Keratinocyte (primary cell): Measurements from ENCODE around the gene GTF3A. TPM values are rescaled to one million over a fixed set of nuclear protein-coding genes. Genes with fewer than 3 reads are reported as not detected.

Source experiments
- DNase-seq: peaks from one replicate; pipeline ENCODE4 v3.0.0-alpha.2; 2011; ENCODE audit warnings: low read depth, missing footprints, low spot score
- FAIRE-seq: peaks from 2 replicates; lab custom pipeline; 2011; peaks lifted over from hg19 to GRCh38; lab: Jason Lieb, UNC
- H2AFZ ChIP-seq: 2 replicates; pipeline ENCODE4 v1.6.0; 2012; ENCODE audit warnings: low read length, control low read depth, inconsistent platforms; ENCODE audit not compliant: control insufficient read depth
- H3K27ac ChIP-seq: 2 replicates; pipeline ENCODE4 v1.5.1; 2011; ENCODE audit warnings: low read length; ENCODE audit not compliant: control insufficient read depth, insufficient read depth
- H3K27me3 ChIP-seq: 3 replicates; pipeline ENCODE4 v1.6.0; 2011; ENCODE audit warnings: low read length; ENCODE audit not compliant: control insufficient read depth, insufficient read depth; ENCODE audit errors: extremely low read depth
- H3K36me3 ChIP-seq, 2 experiments: 2 replicates in 1 of 2; 3 replicates in 1 of 2; pipeline ENCODE4 v1.5.1; 2011; ENCODE audit warnings: low read length in 2 of 2, mild to moderate bottlenecking in 1 of 2; ENCODE audit not compliant: control insufficient read depth in 2 of 2, insufficient read depth in 2 of 2; ENCODE audit errors: extremely low read depth in 1 of 2
- H3K4me1 ChIP-seq: 3 replicates; pipeline ENCODE4 v1.5.1; 2011; ENCODE audit warnings: low read length; ENCODE audit not compliant: control insufficient read depth, insufficient read depth; ENCODE audit errors: extremely low read depth
- H3K4me2 ChIP-seq: 3 replicates; pipeline ENCODE4 v1.6.0; 2011; ENCODE audit warnings: low read depth, low read length; ENCODE audit not compliant: control insufficient read depth, insufficient read depth; ENCODE audit errors: extremely low read depth
- H3K4me3 ChIP-seq, 3 experiments: fragments of 200-600 bp in 1 of 3; sonication (generic) in 1 of 3; 2 replicates in 2 of 3; 3 replicates in 1 of 3; pipeline ENCODE4 v1.5.1; 2011 to 2016; ENCODE audit warnings: low read length in 3 of 3, mild to moderate bottlenecking in 3 of 3, control low read depth in 2 of 3, inconsistent platforms in 1 of 3, low read depth in 1 of 3, mixed read lengths in 1 of 3, mixed run types in 1 of 3, moderate library complexity in 1 of 3; ENCODE audit not compliant: control insufficient read depth in 2 of 3, insufficient read depth in 2 of 3; ENCODE audit errors: extremely low read depth in 1 of 3
- H3K79me2 ChIP-seq: 2 replicates; pipeline ENCODE4 v1.6.0; 2012; ENCODE audit warnings: low read length; ENCODE audit not compliant: control insufficient read depth, insufficient read depth
- H3K9ac ChIP-seq: 3 replicates; pipeline ENCODE4 v1.6.0; 2011; ENCODE audit warnings: low read length; ENCODE audit not compliant: control insufficient read depth, insufficient read depth; ENCODE audit errors: extremely low read depth
- H3K9me1 ChIP-seq: 3 replicates; pipeline ENCODE4 v1.6.0; 2011; ENCODE audit warnings: low read length; ENCODE audit not compliant: control insufficient read depth, insufficient read depth; ENCODE audit errors: extremely low read depth
- H3K9me3 ChIP-seq: 2 replicates; pipeline ENCODE4 v1.5.1; 2012; ENCODE audit warnings: low read depth, low read length; ENCODE audit not compliant: control insufficient read depth
- H4K20me1 ChIP-seq: 3 replicates; pipeline ENCODE4 v1.6.0; 2011; ENCODE audit warnings: low read length; ENCODE audit not compliant: control insufficient read depth, insufficient read depth; ENCODE audit errors: extremely low read depth
- EZH2 ChIP-seq: IDR thresholded peaks from one replicate; pipeline ENCODE4 v1.6.1; 2012; ENCODE audit warnings: inconsistent platforms, mild to moderate bottlenecking, low read length, moderate library complexity
- dilution Hi-C: fragments of 300-500 bp; cut with MboI; formaldehyde crosslinking; loops from one replicate; pipeline ENCODE4 v1.7.0; 2020; ENCODE audit warnings: low sequenced_read_pairs; ENCODE audit not compliant: extremely low pct_ligation_motif_present
- polyA plus RNA-seq, 5 experiments: library from polyadenylated mRNA; depleted of rRNA in 3 of 5; stranded (reverse) in 3 of 5; stranded (forward) in 1 of 5; unstranded in 1 of 5; fragments of >200 nt; gene quantifications; 1 replicate in 1 of 5; 2 replicates in 3 of 5; 3 replicates in 1 of 5; pipeline versions ENCODE4 v1.2.1 to v1.2.3, GENCODE V29; 2011 to 2012; ENCODE audit warnings: missing spikeins in 2 of 5, low read depth in 1 of 5, low replicate concordance in 1 of 5
- TF ChIP-seq, protein P1 (sequence below), 3 experiments: IDR thresholded peaks in 1 of 3; conservative IDR thresholded peaks in 1 of 3; optimal IDR thresholded peaks in 1 of 3; 2 replicates in 2 of 3; 3 replicates in 1 of 3; pipeline versions ENCODE3 to v1.5.1; 2011; ENCODE audit warnings: low read length in 3 of 3, mild to moderate bottlenecking in 3 of 3, moderate library complexity in 2 of 3, control low read depth in 1 of 3, inconsistent platforms in 1 of 3; ENCODE audit not compliant: insufficient read depth in 2 of 3; ENCODE audit errors: extremely low read depth in 1 of 3

The GTF3A gene
- polyA plus RNA-seq, 1 donor (not counting 4 experiments of a cell fraction or from before 2014, with no cell fraction given) = 97.8 TPM

DNA sequence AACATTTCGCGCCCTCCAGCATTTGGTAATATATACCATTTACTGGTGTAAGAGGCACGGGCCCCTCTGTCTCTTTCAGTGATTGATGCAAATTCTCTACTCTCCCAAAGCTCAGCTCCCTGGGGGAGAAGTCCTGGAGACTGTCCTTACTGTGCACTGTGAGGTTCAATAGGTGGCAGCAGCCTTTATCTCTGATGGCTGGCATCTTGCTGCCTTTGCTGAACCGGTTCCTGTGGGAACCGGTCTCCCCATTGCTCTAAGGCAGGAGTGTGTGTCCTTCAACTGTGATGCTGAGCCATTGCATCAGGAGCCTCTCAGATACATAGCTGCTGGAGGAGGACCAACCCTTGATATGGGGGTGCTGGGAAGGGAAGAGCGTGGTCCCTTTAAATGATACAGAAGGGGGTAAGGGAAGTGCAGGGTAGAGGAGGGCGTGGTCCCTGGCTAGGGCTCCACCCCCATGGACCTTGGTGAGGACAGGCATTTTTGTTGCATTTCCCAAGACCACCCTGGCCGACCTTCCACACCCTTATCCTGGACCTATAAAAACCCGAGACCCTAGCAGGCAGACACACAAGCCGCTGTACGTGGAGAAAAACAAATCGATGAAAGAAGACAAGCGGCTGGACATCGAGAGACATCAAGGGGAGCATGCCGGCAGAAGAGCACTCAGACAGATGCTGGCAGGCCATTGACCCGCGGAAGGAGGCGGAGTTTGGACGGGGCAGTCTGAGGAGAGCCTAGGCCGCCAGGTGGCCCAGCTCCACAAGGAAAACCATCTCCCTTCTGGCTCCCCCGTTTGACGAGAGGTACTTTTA lies 41.1 kb upstream of the GTF3A start:
- FAIRE-seq = no peak
- Histone ChIP-seq H3K4me1 (no peaks in the 10 kb centered on the region), H3K36me3 (no peaks in the 10 kb centered on the region), H3K9ac (no peak overlapping the region), H3K4me2 (no peak overlapping the region), H3K9me3 (no peaks in the 10 kb centered on the region), H2AFZ (no peak overlapping the region), H3K4me3 (no peak overlapping the region), H3K27ac (no peak overlapping the region), H4K20me1 (no peaks in the 10 kb centered on the region), H3K27me3 (no peaks in the 10 kb centered on the region), H3K9me1 (no peaks in the 10 kb centered on the region), H3K79me2 (no peaks in the 10 kb centered on the region)
- no peak for DNase-seq
- TF ChIP-seq, protein P1, sequence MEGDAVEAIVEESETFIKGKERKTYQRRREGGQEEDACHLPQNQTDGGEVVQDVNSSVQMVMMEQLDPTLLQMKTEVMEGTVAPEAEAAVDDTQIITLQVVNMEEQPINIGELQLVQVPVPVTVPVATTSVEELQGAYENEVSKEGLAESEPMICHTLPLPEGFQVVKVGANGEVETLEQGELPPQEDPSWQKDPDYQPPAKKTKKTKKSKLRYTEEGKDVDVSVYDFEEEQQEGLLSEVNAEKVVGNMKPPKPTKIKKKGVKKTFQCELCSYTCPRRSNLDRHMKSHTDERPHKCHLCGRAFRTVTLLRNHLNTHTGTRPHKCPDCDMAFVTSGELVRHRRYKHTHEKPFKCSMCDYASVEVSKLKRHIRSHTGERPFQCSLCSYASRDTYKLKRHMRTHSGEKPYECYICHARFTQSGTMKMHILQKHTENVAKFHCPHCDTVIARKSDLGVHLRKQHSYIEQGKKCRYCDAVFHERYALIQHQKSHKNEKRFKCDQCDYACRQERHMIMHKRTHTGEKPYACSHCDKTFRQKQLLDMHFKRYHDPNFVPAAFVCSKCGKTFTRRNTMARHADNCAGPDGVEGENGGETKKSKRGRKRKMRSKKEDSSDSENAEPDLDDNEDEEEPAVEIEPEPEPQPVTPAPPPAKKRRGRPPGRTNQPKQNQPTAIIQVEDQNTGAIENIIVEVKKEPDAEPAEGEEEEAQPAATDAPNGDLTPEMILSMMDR (optimal IDR thresholded peaks at IDR 0.05 in 1 of 3, IDR thresholded peaks at IDR 0.05 in 1 of 3, conservative IDR thresholded peaks at IDR 0.05 in 1 of 3; ENCODE audit: extremely low read depth in 1 of 3, insufficient read depth in 2 of 3, low read length in 3 of 3) = peak in 1 of 3 experiments; percentile 16
- TF ChIP-seq EZH2 = no peak
- dilution Hi-C loops = no loop called here

DNA sequence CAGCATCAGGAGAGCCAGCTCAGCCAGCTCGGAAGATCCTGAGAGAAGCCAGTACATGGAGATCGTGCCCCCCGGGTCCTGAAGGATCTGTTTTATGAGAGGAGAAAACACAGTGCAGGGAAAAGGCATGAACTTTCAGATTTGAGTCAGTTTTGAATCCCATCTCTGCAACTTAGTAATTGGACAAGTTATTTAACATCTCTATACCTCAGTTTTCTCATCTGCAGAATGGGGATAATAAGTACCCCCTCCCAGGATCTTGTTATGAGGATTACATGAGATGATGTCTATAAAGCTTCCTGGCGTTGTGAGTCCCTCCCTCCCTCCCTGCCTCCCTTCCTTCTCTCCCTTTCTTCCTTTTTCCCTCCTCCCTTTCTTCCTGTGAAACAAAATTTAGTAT lies 40.1 kb upstream of the GTF3A start:
- H3K4me3 ChIP-seq = no peak overlapping the region
- H3K27me3 ChIP-seq = no peaks in the 10 kb centered on the region
- FAIRE-seq (no peak), DNase-seq (no peak)
- H3K36me3 ChIP-seq = no peaks in the 10 kb centered on the region
- no peak overlapping the region for H3K4me2 ChIP-seq
- no peak overlapping the region for H2AFZ ChIP-seq
- TF ChIP-seq EZH2 = no peak
- TF ChIP-seq, protein P1 (optimal IDR thresholded peaks at IDR 0.05 in 1 of 3, IDR thresholded peaks at IDR 0.05 in 1 of 3, conservative IDR thresholded peaks at IDR 0.05 in 1 of 3; ENCODE audit: extremely low read depth in 1 of 3, insufficient read depth in 2 of 3, low read length in 3 of 3) = no peak
- H3K27ac ChIP-seq = no peak overlapping the region
- no peaks in the 10 kb centered on the region for H3K9me3 ChIP-seq
- no peak overlapping the region for H3K9ac ChIP-seq
- no peaks in the 10 kb centered on the region for H4K20me1 ChIP-seq
- H3K9me1 ChIP-seq = no peaks in the 10 kb centered on the region
- dilution Hi-C loops = no loop called here
- H3K4me1 ChIP-seq = no peaks in the 10 kb centered on the region
- no peaks in the 10 kb centered on the region for H3K79me2 ChIP-seq
